GM12878 (cell line): ENCODE measurements around the gene SMCO4. TPM values are rescaled to one million over a fixed set of nuclear protein-coding genes. Genes with fewer than 3 reads are reported as not detected.

Experiments used
- ATAC-seq: fragments of 200-7000 bp; cut with Tn5 transposase; 3 replicates; pipeline ENCODE4 v1.9.1; 2020; ENCODE audit warnings: mild to moderate bottlenecking, moderate library complexity
- BruUV-seq: library from RNA; stranded (reverse); fragments of 400-500 nt; replicated peaks from 2 replicates; lab custom pipeline; 2021; lab: Mats Ljungman, UMichigan
- CTCF ChIA-PET: fragments of 300-600 bp; sonication (Branson Sonifier 250); formaldehyde crosslinking; extraction: SDS; loops from one replicate; lab custom pipeline; 2021; ENCODE audit warnings: inconsistent platforms; lab: Yijun Ruan, JAX
- POLR2A ChIA-PET: fragments of 350-600 bp; formaldehyde crosslinking; extraction: SDS; loops from one replicate; lab custom pipeline; 2021; ENCODE audit warnings: inconsistent platforms; lab: Charles Lee
- RAD21 ChIA-PET: fragments of 300-600 bp; sonication (Branson Sonifier 250); formaldehyde crosslinking; loops from one replicate; lab custom pipeline; 2023; ENCODE audit warnings: antibody characterized with exemption; ENCODE audit not compliant: unreplicated experiment; lab: Charles Lee
- SMC1A ChIA-PET: fragments of 300-600 bp; sonication (Branson Sonifier 250); formaldehyde crosslinking; loops from one replicate; lab custom pipeline; 2023; ENCODE audit not compliant: unreplicated experiment, uncharacterized antibody; lab: Charles Lee
- DNase-seq: peaks from one replicate; pipeline ENCODE4 v3.0.0-alpha.2; 2011; ENCODE audit warnings: low read depth, low spot score
- FAIRE-seq: peaks from 3 replicates; lab custom pipeline; 2011; peaks lifted over from hg19 to GRCh38; lab: Jason Lieb, UNC
- H2AFZ ChIP-seq: 2 replicates; pipeline ENCODE4 v1.6.0; 2011; ENCODE audit warnings: low read depth, low read length, control low read depth; ENCODE audit not compliant: control insufficient read depth
- H3K27ac ChIP-seq: 2 replicates; pipeline ENCODE4 v1.5.1; 2011; ENCODE audit warnings: control low read depth; ENCODE audit not compliant: control insufficient read depth, insufficient read depth
- H3K27me3 ChIP-seq, 2 experiments: replicated peaks in 1 of 2; 2 replicates each; pipeline versions ENCODE4 v1.6.0 to v1.6.1; 2011; ENCODE audit warnings: low read length in 1 of 2; ENCODE audit not compliant: control insufficient read depth in 2 of 2, insufficient read depth in 2 of 2
- H3K36me3 ChIP-seq, 2 experiments: 2 replicates each; pipeline ENCODE4 v1.5.1; 2011; ENCODE audit warnings: low read length in 1 of 2; ENCODE audit not compliant: control insufficient read depth in 2 of 2, insufficient read depth in 2 of 2
- H3K4me1 ChIP-seq: 2 replicates; pipeline ENCODE4 v1.6.1; 2011; ENCODE audit warnings: mild to moderate bottlenecking, low read length, moderate library complexity, mixed read lengths; ENCODE audit not compliant: control insufficient read depth, insufficient read depth
- H3K4me2 ChIP-seq: 2 replicates; pipeline ENCODE4 v1.6.0; 2011; ENCODE audit warnings: control low read depth; ENCODE audit not compliant: control insufficient read depth, insufficient read depth
- H3K4me3 ChIP-seq: fragments of 200-600 bp; sonication (generic); 2 replicates; pipeline ENCODE4 v1.5.1; 2016
- H3K79me2 ChIP-seq: 2 replicates; pipeline ENCODE4 v1.6.0; 2011; ENCODE audit warnings: low read length; ENCODE audit not compliant: control insufficient read depth, insufficient read depth
- H3K9ac ChIP-seq: 2 replicates; pipeline ENCODE4 v1.8.0; 2011; ENCODE audit warnings: low read length, control low read depth, mixed read lengths; ENCODE audit not compliant: control insufficient read depth, insufficient read depth
- H3K9me3 ChIP-seq: replicated peaks from 3 replicates; pipeline ENCODE4 v1.5.1; 2011; ENCODE audit warnings: mild to moderate bottlenecking, low read length; ENCODE audit not compliant: control insufficient read depth, insufficient read depth
- H4K20me1 ChIP-seq: 2 replicates; pipeline ENCODE4 v1.6.0; 2011; ENCODE audit not compliant: control insufficient read depth, insufficient read depth
- CBFB ChIP-seq: IDR thresholded peaks from 2 replicates; pipeline ENCODE4 v1.6.1; 2016; ENCODE audit warnings: antibody characterized with exemption, low read depth
- LARP7 ChIP-seq: fragments of 450-650 bp; IDR thresholded peaks from 2 replicates; pipeline ENCODE4 v1.6.1; 2017; ENCODE audit warnings: mild to moderate bottlenecking
- RUNX3 ChIP-seq: IDR thresholded peaks from 2 replicates; pipeline ENCODE4 v1.6.1; 2012; ENCODE audit warnings: low read length, inconsistent platforms
- WGBS: methylation state at CpG from one replicate; pipeline ENCODE4 v1.1.6; 2016; ENCODE audit warnings: low lambda C conversion rate; ENCODE audit not compliant: insufficient replicate concordance, insufficient coverage; ENCODE audit errors: missing lambda C conversion rate; 5-methylcytosine and 5-hydroxymethylcytosine counted together
- in situ Hi-C: fragments of 300-500 bp; cut with MboI; formaldehyde crosslinking; loops from 9 replicates; pipeline ENCODE4 v1.14.3; 2018; ENCODE audit warnings: mixed read lengths
- intact Hi-C: fragments of 100-400 bp; cut with micrococcal nuclease; formaldehyde crosslinking; loops from one replicate; pipeline ENCODE4 v1.14.2; 2022; ENCODE audit not compliant: unreplicated experiment
- polyA plus RNA-seq, 11 experiments: library from polyadenylated mRNA; depleted of rRNA in 4 of 11; unstranded in 6 of 11; stranded (reverse) in 5 of 11; fragments of >200 nt; fragmentation: Nextera tagmentation in 4 of 11; fragmentation: Illumina TruSeq in 1 of 11; extraction: Ambion mirVana in 4 of 11; extraction: Trizol in 1 of 11; gene quantifications; 1 replicate in 1 of 11; 2 replicates in 10 of 11; pipeline versions ENCODE4 v1.2.1 to v1.2.3, GENCODE V29; 2011 to 2016; ENCODE audit warnings: inconsistent platforms in 2 of 11, missing spikeins in 2 of 11, low read depth in 1 of 11
- total RNA-seq, 4 experiments: library from RNA; depleted of rRNA in 3 of 4; stranded (reverse); fragments of >200 nt in 3 of 4; fragmentation: Illumina TruSeq in 1 of 4; extraction: Trizol in 1 of 4; gene quantifications; 2 replicates each; pipeline versions ENCODE4 v1.2.1 to v1.2.3, GENCODE V29; 2013 to 2021
- TF ChIP-seq, protein P1 (sequence below): fragments of 450-650 bp; IDR thresholded peaks from 2 replicates; pipeline ENCODE4 v1.6.1; 2017; ENCODE audit warnings: mild to moderate bottlenecking, moderate library complexity
- TF ChIP-seq, protein P2 (sequence below): fragments of 450-650 bp; IDR thresholded peaks from 2 replicates; pipeline ENCODE4 v1.6.1; 2016; ENCODE audit warnings: mild to moderate bottlenecking

Gene SMCO4
- total and polyA plus RNA-seq, 10 of the 15 experiments (the other 5 are each of a cell fraction or from before 2014, with no cell fraction given): 3.6 to 59.9 (median 27.9) TPM

DNA sequence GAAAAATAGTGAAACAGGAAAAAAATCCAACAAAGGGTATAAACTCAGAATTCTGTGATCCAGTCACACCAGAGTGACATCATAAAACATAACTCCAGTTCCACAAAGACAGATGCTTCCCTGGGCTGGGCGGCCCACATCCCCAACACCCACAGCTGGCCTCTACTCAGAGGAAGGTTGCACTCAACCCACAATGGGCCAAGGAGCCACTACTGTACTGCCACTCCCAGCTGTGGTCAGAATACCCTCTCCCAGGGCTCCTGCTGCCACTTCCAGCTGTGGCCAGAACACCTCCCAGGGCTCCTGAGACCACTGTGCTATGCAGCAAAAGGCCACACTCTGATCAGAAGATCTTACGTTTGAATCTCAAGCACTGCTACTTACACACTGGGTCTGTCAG is 18.3 kb downstream of the SMCO4 start:
- SMC1A ChIA-PET: interaction anchor here (0.7 to 20.1 kb wide), 4 partner anchors 11 to 35 kb away, joined by 3 to 275 read pairs (median 130); no protein-coding TSS in a partner anchor
- TF ChIP-seq, protein P1, sequence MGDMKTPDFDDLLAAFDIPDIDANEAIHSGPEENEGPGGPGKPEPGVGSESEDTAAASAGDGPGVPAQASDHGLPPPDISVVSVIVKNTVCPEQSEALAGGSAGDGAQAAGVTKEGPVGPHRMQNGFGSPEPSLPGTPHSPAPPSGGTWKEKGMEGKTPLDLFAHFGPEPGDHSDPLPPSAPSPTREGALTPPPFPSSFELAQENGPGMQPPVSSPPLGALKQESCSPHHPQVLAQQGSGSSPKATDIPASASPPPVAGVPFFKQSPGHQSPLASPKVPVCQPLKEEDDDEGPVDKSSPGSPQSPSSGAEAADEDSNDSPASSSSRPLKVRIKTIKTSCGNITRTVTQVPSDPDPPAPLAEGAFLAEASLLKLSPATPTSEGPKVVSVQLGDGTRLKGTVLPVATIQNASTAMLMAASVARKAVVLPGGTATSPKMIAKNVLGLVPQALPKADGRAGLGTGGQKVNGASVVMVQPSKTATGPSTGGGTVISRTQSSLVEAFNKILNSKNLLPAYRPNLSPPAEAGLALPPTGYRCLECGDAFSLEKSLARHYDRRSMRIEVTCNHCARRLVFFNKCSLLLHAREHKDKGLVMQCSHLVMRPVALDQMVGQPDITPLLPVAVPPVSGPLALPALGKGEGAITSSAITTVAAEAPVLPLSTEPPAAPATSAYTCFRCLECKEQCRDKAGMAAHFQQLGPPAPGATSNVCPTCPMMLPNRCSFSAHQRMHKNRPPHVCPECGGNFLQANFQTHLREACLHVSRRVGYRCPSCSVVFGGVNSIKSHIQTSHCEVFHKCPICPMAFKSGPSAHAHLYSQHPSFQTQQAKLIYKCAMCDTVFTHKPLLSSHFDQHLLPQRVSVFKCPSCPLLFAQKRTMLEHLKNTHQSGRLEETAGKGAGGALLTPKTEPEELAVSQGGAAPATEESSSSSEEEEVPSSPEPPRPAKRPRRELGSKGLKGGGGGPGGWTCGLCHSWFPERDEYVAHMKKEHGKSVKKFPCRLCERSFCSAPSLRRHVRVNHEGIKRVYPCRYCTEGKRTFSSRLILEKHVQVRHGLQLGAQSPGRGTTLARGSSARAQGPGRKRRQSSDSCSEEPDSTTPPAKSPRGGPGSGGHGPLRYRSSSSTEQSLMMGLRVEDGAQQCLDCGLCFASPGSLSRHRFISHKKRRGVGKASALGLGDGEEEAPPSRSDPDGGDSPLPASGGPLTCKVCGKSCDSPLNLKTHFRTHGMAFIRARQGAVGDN: 0 out of 2 replicates have a peak, but pooled peaks have one; percentile 19
- TF ChIP-seq, protein P2, sequence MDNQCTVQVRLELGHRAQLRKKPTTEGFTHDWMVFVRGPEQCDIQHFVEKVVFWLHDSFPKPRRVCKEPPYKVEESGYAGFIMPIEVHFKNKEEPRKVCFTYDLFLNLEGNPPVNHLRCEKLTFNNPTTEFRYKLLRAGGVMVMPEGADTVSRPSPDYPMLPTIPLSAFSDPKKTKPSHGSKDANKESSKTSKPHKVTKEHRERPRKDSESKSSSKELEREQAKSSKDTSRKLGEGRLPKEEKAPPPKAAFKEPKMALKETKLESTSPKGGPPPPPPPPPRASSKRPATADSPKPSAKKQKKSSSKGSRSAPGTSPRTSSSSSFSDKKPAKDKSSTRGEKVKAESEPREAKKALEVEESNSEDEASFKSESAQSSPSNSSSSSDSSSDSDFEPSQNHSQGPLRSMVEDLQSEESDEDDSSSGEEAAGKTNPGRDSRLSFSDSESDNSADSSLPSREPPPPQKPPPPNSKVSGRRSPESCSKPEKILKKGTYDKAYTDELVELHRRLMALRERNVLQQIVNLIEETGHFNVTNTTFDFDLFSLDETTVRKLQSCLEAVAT: peak; percentile 39; the same call in 1 of the 2 replicates
- peak; percentile 20; the same call in 1 of the 2 replicates for TF ChIP-seq RUNX3
- no peak for TF ChIP-seq CBFB
- TF ChIP-seq LARP7: 0 out of 2 replicates have a peak, but pooled peaks have one; percentile 50
- TF ChIP-seq, all 136 proteins: peak for 4
- 24% methylated on average over 2 of the region's 2 CpGs for WGBS
- no TSS peak for BruUV-seq
- DNase-seq (no peak), ATAC-seq (peak; percentile 16), FAIRE-seq (no peak)
- Histone ChIP-seq H3K9me3 (no peaks in the 10 kb centered on the region), H3K36me3 (no peaks in the 10 kb centered on the region; a peak in 1 of 4 replicates), H3K4me1 (peaks cover 83% of the 10 kb centered on the region), H3K9ac (peak overlapping the region; percentile 67), H3K27ac (peak overlapping the region; percentile 94), H3K27me3 (no peaks in the 10 kb centered on the region), H4K20me1 (no peaks in the 10 kb centered on the region), H3K4me2 (peak overlapping the region; percentile 96), H2AFZ (no peak overlapping the region), H3K79me2 (peaks cover 79% of the 10 kb centered on the region), H3K4me3 (peak overlapping the region; percentile 56; the same call in 1 of the 2 replicates)
- CTCF ChIA-PET: interaction anchor here (0.6 to 5.6 kb wide), 8 partner anchors 8 to 97 kb away, joined by 3 to 35 read pairs (median 10); no protein-coding TSS in a partner anchor
- RAD21 ChIA-PET: interaction anchor here (1.0 to 15.4 kb wide), 4 partner anchors 10 to 286 kb away, joined by 4 to 299 read pairs (median 25); partner anchors contain the start of gene SMCO4
- intact Hi-C loops (loop anchor here (10.0 kb wide), 1 partner anchor 1730 kb away; no protein-coding TSS in a partner anchor), in situ Hi-C loops (no loop called here)
- POLR2A ChIA-PET: interaction anchor here (1.4 to 12.8 kb wide), 3 partner anchors 11 to 216 kb away, joined by 7 to 191 read pairs (median 95); partner anchors contain the start of genes C11orf54, SMCO4 and TAF1D
